ENCODE results near the gene TEPSIN. TPM values are rescaled to one million over a fixed set of nuclear protein-coding genes. Genes with fewer than 3 reads are reported as not detected.

The TEPSIN gene
- total and polyA plus RNA-seq, 7 donors, result 6.9 to 42.8 (median 23.5) TPM

- 89 to 93% methylated on average over 11 of the region's 11 CpGs for WGBS, 2 donors
- no peak for TF ChIP-seq POLR2AphosphoS5 (IDR thresholded peaks at IDR 0.05)
- no peak for TF ChIP-seq EP300 (IDR thresholded peaks at IDR 0.05)
- no peak for TF ChIP-seq CTCF (IDR thresholded peaks at IDR 0.05)
- TF ChIP-seq POLR2A (IDR thresholded peaks at IDR 0.05), result no peak
- H3K27ac ChIP-seq, result no peak overlapping the region
- no peak for DNase-seq
- H3K36me3 ChIP-seq, result no peaks in the 10 kb centered on the region
- H3K9me3 ChIP-seq, result no peaks in the 10 kb centered on the region
- H3K4me1 ChIP-seq, result no peaks in the 10 kb centered on the region
- H3K4me3 ChIP-seq, result no peak overlapping the region
- peaks cover 0 to 30% (median 9%) of the 10 kb centered on the region in 3 donors for H3K27me3 ChIP-seq
- intact Hi-C loops (cut with DNase I), result no loop called here
These were observed 55.0 kb downstream of the TEPSIN start for GRCh38 chr17:81183807-81184206.

DNA sequence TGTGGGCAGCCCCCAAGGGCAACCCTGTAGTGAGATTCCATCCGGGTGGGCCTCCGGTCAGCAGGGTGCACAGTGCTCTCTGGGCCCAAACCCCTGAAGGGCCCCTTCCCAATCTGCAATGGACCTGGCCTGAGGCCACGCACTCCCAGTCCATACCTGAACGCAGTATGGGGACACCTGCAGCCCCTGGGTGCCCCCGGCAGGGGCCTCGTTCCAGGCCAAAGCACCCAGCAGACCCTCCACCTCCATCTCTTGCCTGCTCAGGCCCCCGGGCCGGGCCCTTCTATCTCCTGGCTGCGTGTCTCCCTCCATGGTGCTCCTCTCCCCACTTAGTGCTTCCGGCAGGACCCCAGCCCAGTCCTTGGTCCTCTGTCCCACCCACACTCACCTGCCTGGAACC, 55.5 kb downstream of the TEPSIN start:
- TF ChIP-seq POLR2AphosphoS5 (IDR thresholded peaks at IDR 0.05), result no peak
- WGBS, 2 donors, result 89 to 92% methylated on average over 10 of the region's 10 CpGs
- H3K36me3 ChIP-seq, result no peaks in the 10 kb centered on the region
- H3K4me1 ChIP-seq, result no peaks in the 10 kb centered on the region
- intact Hi-C loops (cut with DNase I), result no loop called here
- no peak for DNase-seq
- peaks cover 0 to 30% (median 9%) of the 10 kb centered on the region in 3 donors for H3K27me3 ChIP-seq
- H3K4me3 ChIP-seq, result no peak overlapping the region
- H3K9me3 ChIP-seq, result no peaks in the 10 kb centered on the region
- no peak overlapping the region for H3K27ac ChIP-seq

DNA sequence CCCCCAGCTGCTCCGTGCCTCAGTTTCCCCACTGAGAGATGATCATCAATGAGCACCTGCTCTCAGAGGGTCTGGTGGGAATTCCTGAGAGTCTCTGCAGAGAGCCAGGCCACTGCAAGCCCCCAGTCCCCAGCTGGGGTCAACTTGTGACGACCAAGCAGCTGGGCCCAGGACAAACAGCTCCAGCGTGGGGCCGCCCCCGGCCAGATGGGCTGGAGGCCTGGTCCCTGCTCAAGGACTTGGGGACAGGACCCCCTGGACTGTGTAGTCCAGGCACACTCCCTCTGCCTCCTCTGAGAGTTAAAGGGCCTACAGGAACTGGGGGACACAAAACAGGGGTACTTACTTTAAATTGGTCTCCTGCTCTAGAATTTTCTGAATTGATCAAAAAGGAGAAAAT, 56.3 kb downstream of the TEPSIN start:
- 80 to 91% methylated on average over 5 of the region's 5 CpGs for WGBS, 2 donors
- H3K4me3 ChIP-seq, result no peak overlapping the region
- H3K27me3 ChIP-seq, result peaks cover 0 to 30% (median 9%) of the 10 kb centered on the region in 3 donors
- H3K27ac ChIP-seq, result no peak overlapping the region
- no peaks in the 10 kb centered on the region for H3K36me3 ChIP-seq
- DNase-seq, result no peak
- intact Hi-C loops (cut with DNase I), result no loop called here
- TF ChIP-seq POLR2A (IDR thresholded peaks at IDR 0.05) (no peak), EP300 (IDR thresholded peaks at IDR 0.05) (no peak), POLR2AphosphoS5 (IDR thresholded peaks at IDR 0.05) (no peak), CTCF (IDR thresholded peaks at IDR 0.05) (no peak)
- H3K4me1 ChIP-seq, result no peaks in the 10 kb centered on the region
- no peaks in the 10 kb centered on the region for H3K9me3 ChIP-seq

- Histone ChIP-seq H3K4me3 (no peak overlapping the region), H3K9me3 (no peaks in the 10 kb centered on the region), H3K27ac (no peak overlapping the region), H3K4me1 (no peaks in the 10 kb centered on the region), H3K36me3 (no peaks in the 10 kb centered on the region), H3K27me3 (peaks cover 0 to 30% (median 9%) of the 10 kb centered on the region in 3 donors)
- intact Hi-C loops (cut with DNase I), result no loop called here
- 90 to 92% methylated on average over 19 of the region's 19 CpGs for WGBS, 2 donors
- DNase-seq, result no peak
- TF ChIP-seq EP300 (IDR thresholded peaks at IDR 0.05), result no peak
These were observed 57.1 kb downstream of the TEPSIN start for GRCh38 chr17:81181811-81182185.

DNA sequence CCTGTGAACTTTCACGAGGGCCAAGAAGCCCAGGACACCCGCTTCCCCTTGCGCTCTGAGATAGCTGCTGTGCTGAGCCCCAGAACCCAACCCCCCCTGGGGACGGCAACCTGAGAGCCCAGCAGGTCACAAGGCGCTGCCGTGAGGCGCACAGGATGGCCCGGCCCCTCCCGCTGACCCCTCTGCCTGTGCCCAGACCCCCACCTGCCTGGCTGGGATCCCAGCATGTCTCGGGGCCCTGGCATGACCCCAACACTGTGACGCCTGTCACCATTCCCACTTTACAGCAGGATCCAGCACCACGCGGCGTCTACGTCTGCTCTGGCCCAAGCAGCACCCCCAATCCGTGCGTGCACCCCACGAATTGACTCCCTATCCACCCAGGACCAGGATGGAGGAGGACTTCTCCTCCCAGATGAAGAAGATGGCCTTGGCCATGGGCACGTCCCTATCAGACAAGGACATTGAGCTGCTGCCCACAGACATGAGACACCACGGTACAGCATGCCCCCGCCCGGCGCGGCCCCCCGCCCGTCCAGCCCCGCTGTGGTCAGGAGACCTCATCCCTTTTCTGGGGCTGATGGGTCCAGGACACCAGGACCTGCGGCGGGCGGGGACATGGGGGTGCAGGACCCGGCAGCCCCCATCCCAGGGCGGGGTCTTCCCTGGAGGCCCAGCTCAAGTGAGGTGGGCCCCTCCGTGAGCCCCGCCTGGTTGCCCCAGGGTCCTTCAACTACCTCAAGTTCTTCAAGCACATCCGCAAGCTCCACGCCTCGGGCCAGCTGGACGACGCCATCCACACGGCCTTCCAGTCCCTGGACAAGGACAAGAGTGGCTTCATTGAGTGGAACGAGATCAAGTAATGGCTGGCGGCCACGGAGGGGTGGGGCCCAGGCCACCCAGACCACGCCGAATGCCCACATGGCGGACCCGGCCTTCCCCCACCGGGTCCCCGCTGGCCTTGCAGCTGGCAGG, 57.7 kb downstream of the TEPSIN start:
- H3K4me3 ChIP-seq, result no peak overlapping the region
- H3K4me1 ChIP-seq, result no peaks in the 10 kb centered on the region
- no peaks in the 10 kb centered on the region for H3K36me3 ChIP-seq
- intact Hi-C loops (cut with DNase I), result no loop called here
- no peak overlapping the region for H3K27ac ChIP-seq
- 90 to 93% methylated on average over 49 of the region's 49 CpGs for WGBS, 2 donors
- peaks cover 0 to 30% (median 9%) of the 10 kb centered on the region in 3 donors for H3K27me3 ChIP-seq
- TF ChIP-seq EP300 (IDR thresholded peaks at IDR 0.05), result no peak
- no peak for TF ChIP-seq POLR2A (IDR thresholded peaks at IDR 0.05)
- no peak for TF ChIP-seq POLR2AphosphoS5 (IDR thresholded peaks at IDR 0.05)
- TF ChIP-seq CTCF (IDR thresholded peaks at IDR 0.05), result no peak
- H3K9me3 ChIP-seq, result no peaks in the 10 kb centered on the region
- DNase-seq, result no peak
